Right atrium auricular region (tissue), 2 donors: ENCODE data around the gene XXYLT1. TPM values are rescaled to one million over a fixed set of nuclear protein-coding genes. Genes with fewer than 3 reads are reported as not detected.
A peak's percentile ranks its signal among the peaks of the same experiment; 100 is the strongest.

Experiments used
- DNase-seq: peaks from one replicate; pipeline ENCODE4 v3.0.0-alpha.2; 2019; ENCODE audit warnings: low spot score
- H3K27ac ChIP-seq, 2 donors: fragments of 200-600 bp; sonication (generic); 1 replicate in 1 of 2; 2 replicates in 1 of 2; pipeline ENCODE4 v1.5.1; 2016 to 2019
- H3K27me3 ChIP-seq, 2 donors: fragments of 200-600 bp; sonication (generic); one replicate each; pipeline versions ENCODE4 v1.5.1 to v1.6.0; 2017 to 2019
- H3K36me3 ChIP-seq: fragments of 200-600 bp; sonication (generic); one replicate; pipeline ENCODE4 v1.5.1; 2016
- H3K4me1 ChIP-seq, 2 donors: fragments of 200-600 bp; sonication (generic); one replicate each; pipeline versions ENCODE4 v1.5.1 to v1.6.0; 2017 to 2019
- H3K4me3 ChIP-seq, 2 donors: fragments of 200-600 bp; sonication (generic); 1 replicate in 1 of 2; 2 replicates in 1 of 2; pipeline ENCODE4 v1.5.1; 2017 to 2019; ENCODE audit warnings: mild to moderate bottlenecking in 1 of 2, moderate library complexity in 1 of 2
- H3K9me3 ChIP-seq, 2 donors: fragments of 200-600 bp; sonication (generic); one replicate each; pipeline ENCODE4 v1.5.1; 2019
- total RNA-seq, 2 donors: library from RNA; depleted of rRNA; stranded (reverse); fragments of >200 nt; gene quantifications; one replicate each; pipeline ENCODE4 v1.1.0, GENCODE V29; 2016
- TF ChIP-seq, protein P1 (sequence below), 2 donors: fragments of 200-600 bp; sonication (generic); IDR thresholded peaks; one replicate each; pipeline ENCODE4 v1.5.1; 2019; ENCODE audit warnings: antibody characterized with exemption in 2 of 2

The XXYLT1 gene
- total RNA-seq, 2 donors from 2014 or later, result 4.6 to 6.7 TPM

DNA sequence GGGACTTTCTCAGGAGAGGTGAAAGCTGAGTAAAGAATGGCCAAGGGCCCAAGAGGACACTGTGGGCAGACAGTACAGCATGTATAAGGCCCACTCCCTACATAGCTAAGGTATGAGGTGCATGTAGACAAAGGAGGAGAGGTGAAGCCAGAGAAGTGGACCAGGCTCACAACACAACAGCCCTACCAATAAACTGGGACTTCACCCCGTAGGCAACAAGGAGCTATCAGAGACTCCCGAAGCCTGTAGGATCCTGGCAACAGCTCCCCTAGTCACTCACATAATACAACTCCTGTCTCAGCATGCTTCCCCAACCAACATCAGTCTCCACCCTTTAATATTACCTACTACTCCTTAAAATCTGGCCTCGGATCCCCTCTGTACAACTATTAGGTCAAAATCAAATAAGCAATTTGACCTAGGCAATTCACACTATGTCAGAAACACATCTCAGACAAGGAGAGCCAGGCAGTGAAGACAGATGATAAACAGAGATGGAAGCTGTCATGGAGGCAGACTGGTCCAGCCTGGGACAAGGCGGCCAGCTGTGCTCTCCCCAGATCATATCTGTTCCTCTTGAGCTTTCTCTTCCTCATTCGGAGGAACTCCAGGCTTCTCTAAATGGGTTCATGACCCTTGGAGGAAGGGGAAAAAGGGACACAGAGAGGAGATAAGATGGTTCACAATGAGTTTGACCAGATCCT lies 1.4 kb downstream of the XXYLT1 start:
- DNase-seq, result no peak
- TF ChIP-seq, protein P1, sequence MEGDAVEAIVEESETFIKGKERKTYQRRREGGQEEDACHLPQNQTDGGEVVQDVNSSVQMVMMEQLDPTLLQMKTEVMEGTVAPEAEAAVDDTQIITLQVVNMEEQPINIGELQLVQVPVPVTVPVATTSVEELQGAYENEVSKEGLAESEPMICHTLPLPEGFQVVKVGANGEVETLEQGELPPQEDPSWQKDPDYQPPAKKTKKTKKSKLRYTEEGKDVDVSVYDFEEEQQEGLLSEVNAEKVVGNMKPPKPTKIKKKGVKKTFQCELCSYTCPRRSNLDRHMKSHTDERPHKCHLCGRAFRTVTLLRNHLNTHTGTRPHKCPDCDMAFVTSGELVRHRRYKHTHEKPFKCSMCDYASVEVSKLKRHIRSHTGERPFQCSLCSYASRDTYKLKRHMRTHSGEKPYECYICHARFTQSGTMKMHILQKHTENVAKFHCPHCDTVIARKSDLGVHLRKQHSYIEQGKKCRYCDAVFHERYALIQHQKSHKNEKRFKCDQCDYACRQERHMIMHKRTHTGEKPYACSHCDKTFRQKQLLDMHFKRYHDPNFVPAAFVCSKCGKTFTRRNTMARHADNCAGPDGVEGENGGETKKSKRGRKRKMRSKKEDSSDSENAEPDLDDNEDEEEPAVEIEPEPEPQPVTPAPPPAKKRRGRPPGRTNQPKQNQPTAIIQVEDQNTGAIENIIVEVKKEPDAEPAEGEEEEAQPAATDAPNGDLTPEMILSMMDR (IDR thresholded peaks at IDR 0.05), result no peak
- peak overlapping the region in 1 of 2 donors; percentile 73 for H3K4me3 ChIP-seq
- no peaks in the 10 kb centered on the region for H3K36me3 ChIP-seq
- peaks cover 0 to 25% of the 10 kb centered on the region in 2 donors for H3K4me1 ChIP-seq
- no peaks in the 10 kb centered on the region for H3K9me3 ChIP-seq
- no peak overlapping the region for H3K27ac ChIP-seq
- H3K27me3 ChIP-seq, result no peaks in the 10 kb centered on the region

DNA sequence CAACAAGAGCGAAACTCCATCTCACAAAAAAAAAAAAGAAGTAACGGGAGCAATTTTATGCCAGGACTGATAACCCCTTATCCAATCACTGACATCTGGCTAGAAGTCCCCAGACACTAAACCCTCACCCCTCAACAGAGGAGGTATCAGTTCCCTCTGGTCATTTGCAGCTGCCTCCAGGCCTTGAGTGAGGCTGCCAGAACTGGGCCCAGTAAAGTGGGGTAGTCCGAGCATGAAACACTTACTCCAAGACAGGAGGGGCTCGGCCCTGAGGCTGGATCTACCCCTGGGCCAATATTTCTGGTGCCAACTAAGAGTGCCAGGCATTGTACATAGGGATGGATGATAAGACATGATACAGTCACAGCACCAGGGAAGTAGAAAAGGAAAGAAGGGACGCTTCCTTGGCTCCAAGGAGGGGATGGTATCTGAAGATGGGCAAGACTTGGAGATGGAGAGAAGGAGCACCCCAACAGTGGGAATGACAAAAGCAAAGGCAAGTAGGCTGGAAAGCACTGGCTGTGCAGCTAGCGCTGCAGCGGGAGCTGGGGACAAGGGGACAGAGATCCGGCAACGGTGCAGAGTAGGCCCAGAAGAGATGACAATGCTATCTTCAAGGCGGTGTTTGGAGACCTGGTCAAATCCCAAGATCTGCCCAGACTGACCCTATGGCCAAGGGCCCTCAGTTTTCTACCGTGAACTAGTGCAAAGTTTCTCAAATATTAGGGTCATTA lies 2.2 kb downstream of the XXYLT1 start:
- Histone ChIP-seq H3K4me1 (peaks cover 0 to 25% of the 10 kb centered on the region in 2 donors), H3K4me3 (no peak overlapping the region), H3K36me3 (no peaks in the 10 kb centered on the region), H3K27ac (no peak overlapping the region), H3K9me3 (no peaks in the 10 kb centered on the region), H3K27me3 (no peaks in the 10 kb centered on the region)
- no peak for DNase-seq
- TF ChIP-seq, protein P1 (IDR thresholded peaks at IDR 0.05), result no peak

DNA sequence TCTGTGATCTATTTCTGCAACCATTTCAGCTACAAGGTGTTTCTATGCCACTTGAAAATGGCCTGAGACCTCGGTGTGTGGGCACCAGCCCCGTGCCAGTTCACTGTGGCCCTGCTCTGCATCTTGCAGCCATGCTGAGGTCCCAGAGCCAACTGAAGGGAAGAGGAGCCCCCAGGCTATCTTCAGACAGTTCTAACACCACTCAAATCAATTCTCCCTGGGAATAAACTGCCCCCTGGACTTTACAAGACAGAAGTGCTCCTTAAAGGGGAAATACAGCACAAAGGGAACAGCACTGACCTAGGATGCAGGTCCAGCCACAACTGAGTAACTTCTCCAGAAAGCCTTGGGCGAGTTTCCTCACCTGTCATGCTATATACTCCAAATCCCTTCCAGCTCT lies 3.9 kb downstream of the XXYLT1 start:
- TF ChIP-seq, protein P1 (IDR thresholded peaks at IDR 0.05), result no peak
- H3K9me3 ChIP-seq, result no peaks in the 10 kb centered on the region
- DNase-seq, result no peak

DNA sequence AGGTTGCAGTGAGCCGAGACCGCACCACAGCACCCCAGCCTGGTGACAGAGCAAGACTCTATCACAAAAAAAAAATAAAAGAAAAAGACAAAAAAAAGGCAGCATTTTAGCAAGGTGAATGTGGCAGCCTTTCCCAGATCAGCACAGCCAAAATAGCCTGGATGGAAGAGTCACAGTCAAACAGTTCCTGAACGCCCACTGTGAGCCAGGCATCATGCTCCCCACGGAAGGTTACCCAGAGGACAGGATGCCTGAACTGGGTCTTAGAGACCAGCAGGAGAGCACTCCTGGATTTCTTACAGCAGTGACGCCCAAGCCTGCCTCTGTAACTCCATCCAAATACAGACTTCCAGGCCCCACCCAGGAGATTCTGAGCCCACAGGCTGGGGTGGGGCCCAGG lies 4.5 kb downstream of the XXYLT1 start:
- no peaks in the 10 kb centered on the region for H3K36me3 ChIP-seq
- TF ChIP-seq, protein P1 (IDR thresholded peaks at IDR 0.05), result no peak
- H3K27me3 ChIP-seq, result no peaks in the 10 kb centered on the region
- H3K4me3 ChIP-seq, result no peak overlapping the region
- peaks cover 0 to 18% of the 10 kb centered on the region in 2 donors for H3K4me1 ChIP-seq
- no peak overlapping the region for H3K27ac ChIP-seq
- DNase-seq, result no peak
- H3K9me3 ChIP-seq, result no peaks in the 10 kb centered on the region

More for the DNA sequence above, 3.9 kb downstream of the XXYLT1 start:
- Histone ChIP-seq H3K27me3 (no peaks in the 10 kb centered on the region), H3K36me3 (no peaks in the 10 kb centered on the region), H3K27ac (no peak overlapping the region), H3K4me1 (peaks cover 0 to 24% of the 10 kb centered on the region in 2 donors), H3K4me3 (no peak overlapping the region)

DNA sequence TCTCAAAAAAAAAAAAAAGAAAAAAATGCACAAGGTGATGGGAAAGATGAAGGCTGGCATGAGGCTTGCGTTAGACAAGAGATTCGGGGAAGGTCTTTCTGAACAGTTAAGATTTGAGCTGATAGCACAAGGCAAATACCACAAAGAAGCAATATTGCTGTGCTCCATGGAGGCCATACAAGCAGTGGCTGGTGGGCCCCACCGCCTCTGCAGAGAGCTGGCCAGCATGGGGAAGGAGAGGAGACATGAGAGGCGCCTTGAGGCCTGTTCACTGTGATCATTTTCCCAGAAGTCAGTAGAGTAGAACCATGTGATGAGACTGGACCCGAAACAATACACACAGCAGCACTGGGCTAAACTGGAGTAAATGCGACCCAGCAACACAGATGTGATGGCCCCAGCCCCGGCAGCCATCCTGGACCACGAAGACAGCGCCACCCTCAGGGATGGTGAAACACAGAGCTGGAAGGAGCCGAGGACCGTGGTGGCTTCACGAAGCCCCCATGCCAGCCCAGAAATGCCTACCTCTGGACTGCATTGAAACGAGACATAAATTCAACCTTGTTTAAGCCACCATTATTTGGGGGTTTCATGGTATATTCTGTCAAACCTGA lies 5.5 kb downstream of the XXYLT1 start:
- Histone ChIP-seq H3K27ac (no peak overlapping the region), H3K9me3 (no peaks in the 10 kb centered on the region), H3K4me3 (no peak overlapping the region), H3K36me3 (no peaks in the 10 kb centered on the region), H3K27me3 (no peaks in the 10 kb centered on the region), H3K4me1 (peaks cover 0 to 23% of the 10 kb centered on the region in 2 donors)
- TF ChIP-seq, protein P1 (IDR thresholded peaks at IDR 0.05), result no peak
- no peak for DNase-seq
